ENCODE measurements around the gene SLC7A8.

Gene SLC7A8

GRCh38 chr14:23128969-23129758 lies 54.3 kb downstream of the SLC7A8 start:
- no peak for DNase-seq

GRCh38 chr14:23127861-23128260 lies 55.6 kb downstream of the SLC7A8 start:
- DNase-seq, result no peak

- DNase-seq, result no peak
These were observed 56.7 kb downstream of the SLC7A8 start for GRCh38 chr14:23126548-23127278.

GRCh38 chr14:23125933-23126524 lies 57.4 kb downstream of the SLC7A8 start:
- no peak for DNase-seq

GRCh38 chr14:23125011-23125410 lies 58.4 kb downstream of the SLC7A8 start:
- DNase-seq, result no peak

GRCh38 chr14:23124337-23124954 lies 59.0 kb downstream of the SLC7A8 start:
- DNase-seq, result no peak

GRCh38 chr14:23123419-23123818 lies 60.0 kb downstream of the SLC7A8 start:
- DNase-seq, result no peak

- DNase-seq, result no peak
These were observed 61.4 kb downstream of the SLC7A8 start for GRCh38 chr14:23122086-23122485.

- DNase-seq, result no peak
These were observed 62.1 kb downstream of the SLC7A8 start for GRCh38 chr14:23121361-23121771.

GRCh38 chr14:23120541-23121251 lies 62.8 kb downstream of the SLC7A8 start:
- DNase-seq, result peak; percentile 66

GRCh38 chr14:23119363-23120327 lies 63.8 kb downstream of the SLC7A8 start:
- DNase-seq, result peak; percentile 30

- no peak for DNase-seq
These were observed 64.7 kb downstream of the SLC7A8 start, which contains the start of gene CEBPE for GRCh38 chr14:23118506-23119362. TSS of gene CEBPE (minus strand) at chr14:23119255. CDS start at chr14:23119091, 164 bp downstream.

- no peak for DNase-seq
These were observed 66.0 kb downstream of the SLC7A8 start for GRCh38 chr14:23117371-23118020.

GRCh38 chr14:23115918-23116317 lies 67.5 kb downstream of the SLC7A8 start:
- no peak for DNase-seq

GRCh38 chr14:23115039-23115731 lies 68.3 kb downstream of the SLC7A8 start:
- no peak for DNase-seq

- no peak for DNase-seq
These were observed 68.8 kb downstream of the SLC7A8 start for GRCh38 chr14:23114669-23115038.

GRCh38 chr14:23114120-23114458 lies 69.4 kb downstream of the SLC7A8 start:
- DNase-seq, result no peak

GRCh38 chr14:23113431-23114119 lies 69.9 kb downstream of the SLC7A8 start:
- no peak for DNase-seq

Data from activated effector memory CD4-positive, alpha-beta T cell treated with Interleukin-2 at 50 U/mL for 16 hours (primary cell).